B cell (primary cell): ENCODE measurements around the gene TMC7. TPM values are rescaled to one million over a fixed set of nuclear protein-coding genes. Genes with fewer than 3 reads are reported as not detected.

Experiments used
- ATAC-seq: fragments of 200-7000 bp; cut with Tn5 transposase; one replicate; pipeline ENCODE4 v1.10.0; 2021; ENCODE audit warnings: low read depth, mild to moderate bottlenecking, moderate number of reproducible peaks, moderate library complexity
- CTCF ChIA-PET: fragments of 350-600 bp; sonication (Branson Sonifier 250); formaldehyde crosslinking; loops from one replicate; lab custom pipeline; 2021; ENCODE audit warnings: antibody characterized with exemption, inconsistent platforms; lab: Charles Lee
- POLR2A ChIA-PET: fragments of 350-600 bp; sonication (Branson Sonifier 250); formaldehyde crosslinking; loops from one replicate; lab custom pipeline; 2021; ENCODE audit warnings: antibody characterized with exemption; lab: Charles Lee
- DNase-seq: peaks from one replicate; pipeline ENCODE4 v3.0.0; 2013
- H2AFZ ChIP-seq: 2 replicates; pipeline ENCODE4 v1.6.1; 2012; ENCODE audit warnings: mild to moderate bottlenecking, low read depth, low read length; ENCODE audit not compliant: insufficient read depth, poor library complexity, severe bottlenecking
- H3K27ac ChIP-seq, 2 donors: 1 replicate in 1 of 2; 2 replicates in 1 of 2; pipeline ENCODE4 v1.5.1; 2012 to 2013; ENCODE audit warnings: low read length in 2 of 2, mild to moderate bottlenecking in 2 of 2, moderate library complexity in 1 of 2
- H3K27me3 ChIP-seq, 4 experiments: fragments of 200-600 bp in 1 of 4; sonication (generic) in 1 of 4; replicated peaks in 1 of 4; 1 replicate in 2 of 4; 2 replicates in 2 of 4; pipeline versions ENCODE4 v1.6.1 to v1.7.0; 2013 to 2016; ENCODE audit warnings: low read length in 3 of 4, mild to moderate bottlenecking in 2 of 4, mixed read lengths in 1 of 4, moderate library complexity in 1 of 4; ENCODE audit not compliant: insufficient read depth in 4 of 4, control insufficient read depth in 3 of 4; ENCODE audit errors: control extremely low read depth in 1 of 4
- H3K36me3 ChIP-seq, 2 experiments: replicated peaks in 1 of 2; 1 replicate in 1 of 2; 2 replicates in 1 of 2; pipeline versions ENCODE4 v1.6.1 to v1.7.1; 2013; ENCODE audit warnings: low read length in 1 of 2; ENCODE audit not compliant: insufficient read depth in 2 of 2, control insufficient read depth in 1 of 2; ENCODE audit errors: control extremely low read depth in 1 of 2, extremely low read depth in 1 of 2
- H3K4me1 ChIP-seq, 2 donors: fragments of 200-600 bp in 1 of 2; sonication (generic) in 1 of 2; 1 replicate in 1 of 2; 2 replicates in 1 of 2; pipeline versions ENCODE4 v1.5.1 to v1.6.1; 2013 to 2017; ENCODE audit warnings: low read length in 2 of 2; ENCODE audit not compliant: control insufficient read depth in 2 of 2, insufficient read depth in 2 of 2
- H3K4me2 ChIP-seq: replicated peaks from 2 replicates; pipeline ENCODE3; 2012; ENCODE audit warnings: mild to moderate bottlenecking, low read depth, low read length; ENCODE audit not compliant: poor library complexity, severe bottlenecking
- H3K4me3 ChIP-seq, 5 experiments: fragments of 200-600 bp in 1 of 5; sonication (generic) in 1 of 5; 1 replicate in 3 of 5; 2 replicates in 2 of 5; pipeline versions ENCODE4 v1.5.1 to v1.7.0; 2011 to 2016; ENCODE audit warnings: low read length in 4 of 5, mild to moderate bottlenecking in 4 of 5, low read depth in 2 of 5, control low read depth in 1 of 5, moderate library complexity in 1 of 5; ENCODE audit not compliant: insufficient read depth in 1 of 5; ENCODE audit errors: control extremely low read depth in 1 of 5, extremely low read depth in 1 of 5
- H3K79me2 ChIP-seq: fragments of 200-600 bp; sonication (generic); one replicate; pipeline ENCODE4 v1.6.0; 2016; ENCODE audit warnings: low read length; ENCODE audit not compliant: control insufficient read depth, insufficient read depth
- H3K9ac ChIP-seq: fragments of 200-600 bp; sonication (generic); 2 replicates; pipeline ENCODE4 v1.6.1; 2017; ENCODE audit warnings: mild to moderate bottlenecking, low read length, moderate library complexity
- H3K9me3 ChIP-seq, 3 donors: one replicate each; pipeline versions ENCODE4 v1.6.1 to v1.7.1; 2013; ENCODE audit warnings: low read length in 2 of 3; ENCODE audit not compliant: control insufficient read depth in 2 of 3, insufficient read depth in 1 of 3; ENCODE audit errors: control extremely low read depth in 1 of 3
- H4K20me1 ChIP-seq: 2 replicates; pipeline ENCODE4 v1.6.0; 2012; ENCODE audit warnings: mild to moderate bottlenecking, low read length; ENCODE audit not compliant: insufficient read depth, control insufficient read depth, poor library complexity, severe bottlenecking
- H3K27ac Mint-ChIP-seq: one replicate; pipeline ENCODE4 v1.8.0; 2021; ENCODE audit warnings: mixed read lengths
- H3K27me3 Mint-ChIP-seq: one replicate; pipeline ENCODE4 v1.8.0; 2021; ENCODE audit warnings: mixed read lengths
- H3K4me1 Mint-ChIP-seq: one replicate; pipeline ENCODE4 v1.8.0; 2021; ENCODE audit warnings: mixed read lengths
- H3K4me3 Mint-ChIP-seq: one replicate; pipeline ENCODE4 v1.8.0; 2021; ENCODE audit warnings: mixed read lengths
- H3K9me3 Mint-ChIP-seq: one replicate; pipeline ENCODE4 v1.8.0; 2022; ENCODE audit warnings: mixed read lengths; ENCODE audit not compliant: insufficient read depth
- CTCF ChIP-seq: fragments of 200-600 bp; IDR thresholded peaks from one replicate; pipeline ENCODE4 v1.8.0; 2022; ENCODE audit warnings: antibody characterized with exemption, mild to moderate bottlenecking
- EZH2 ChIP-seq: IDR thresholded peaks from 2 replicates; pipeline ENCODE4 v1.6.1; 2012; ENCODE audit warnings: borderline replicate concordance, low read depth, mild to moderate bottlenecking, moderate library complexity, low read length; ENCODE audit not compliant: insufficient read depth, poor library complexity, severe bottlenecking
- WGBS: methylation state at CpG from one replicate; pipeline ENCODE4 v1.1.5; 2013; ENCODE audit warnings: missing lambda C conversion rate; ENCODE audit not compliant: insufficient coverage; 5-methylcytosine and 5-hydroxymethylcytosine counted together
- intact Hi-C: fragments of 100-400 bp; cut with micrococcal nuclease; formaldehyde crosslinking; loops from one replicate; pipeline ENCODE4 v1.10.0; 2022
- polyA plus RNA-seq: library from polyadenylated mRNA; depleted of rRNA; stranded (reverse); fragments of >200 nt; gene quantifications from 2 replicates; pipeline ENCODE4 v1.2.3, GENCODE V29; 2012
- total RNA-seq, 2 donors: library from RNA; stranded (reverse); fragments of 120-200 nt in 1 of 2; gene quantifications; 1 replicate in 1 of 2; 2 replicates in 1 of 2; pipeline versions ENCODE4 v1.2.3 to v1.2.4, GENCODE V29; 2013 to 2022

Gene TMC7
- total and polyA plus RNA-seq, 2 donors (not counting 1 experiment from before 2014, with no cell fraction given), result not detected

GRCh38 chr16:19104607-19105006, 120.9 kb downstream of the TMC7 start:
- Histone ChIP-seq H3K36me3 (no peaks in the 10 kb centered on the region), H3K4me1 (no peaks in the 10 kb centered on the region), H3K79me2 (no peaks in the 10 kb centered on the region), H3K4me3 (no peak overlapping the region), H3K27me3 (peaks cover 0 to 4% (median 0%) of the 10 kb centered on the region in 4 experiments), H3K27ac (no peak overlapping the region), H3K9me3 (peaks cover 0 to 5% (median 0%) of the 10 kb centered on the region in 3 donors), H3K9ac (no peak overlapping the region), H2AFZ (no peak overlapping the region), H3K4me2 (no peak overlapping the region), H4K20me1 (no peaks in the 10 kb centered on the region)
- intact Hi-C loops, result no loop called here
- Mint-ChIP-seq H3K4me3 (no peak overlapping the region), H3K27ac (no peak overlapping the region), H3K27me3 (no peaks in the 10 kb centered on the region), H3K9me3 (peaks cover 4% of the 10 kb centered on the region), H3K4me1 (peaks cover 10% of the 10 kb centered on the region)
- CTCF ChIA-PET, result interaction anchor here (1.2 kb wide), 1 partner anchor 18 kb away, joined by 3 read pairs; no protein-coding TSS in a partner anchor
- ATAC-seq, result no peak
- WGBS, result 93% methylated on average over 5 of the region's 5 CpGs
- POLR2A ChIA-PET, result no interaction called here
- DNase-seq, result no peak
- TF ChIP-seq EZH2 (no peak), CTCF (no peak)

- 92% methylated on average over 6 of the region's 6 CpGs for WGBS
Measured at GRCh38 chr16:19105131-19105530, 121.4 kb downstream of the TMC7 start.

More at GRCh38 chr16:19105131-19105530, 121.4 kb downstream of the TMC7 start:
- ChIA-PET POLR2A (no interaction called here), CTCF (interaction anchor here (1.2 kb wide), 1 partner anchor 19 kb away, joined by 3 read pairs; no protein-coding TSS in a partner anchor)
- Histone ChIP-seq H3K27me3 (peaks cover 0 to 2% (median 0%) of the 10 kb centered on the region in 4 experiments), H3K27ac (no peak overlapping the region), H3K9ac (no peak overlapping the region), H3K4me2 (no peak overlapping the region), H4K20me1 (no peaks in the 10 kb centered on the region), H2AFZ (no peak overlapping the region), H3K4me3 (no peak overlapping the region), H3K9me3 (peaks cover 0 to 3% (median 0%) of the 10 kb centered on the region in 3 donors), H3K79me2 (no peaks in the 10 kb centered on the region), H3K36me3 (no peaks in the 10 kb centered on the region), H3K4me1 (no peaks in the 10 kb centered on the region)
- H3K4me3 Mint-ChIP-seq, result no peak overlapping the region
- H3K27ac Mint-ChIP-seq, result no peak overlapping the region
- TF ChIP-seq EZH2 (no peak), CTCF (no peak)
- H3K4me1 Mint-ChIP-seq, result peaks cover 10% of the 10 kb centered on the region
- intact Hi-C loops, result no loop called here
- no peaks in the 10 kb centered on the region for H3K9me3 Mint-ChIP-seq
- DNase-seq (no peak), ATAC-seq (no peak)
- H3K27me3 Mint-ChIP-seq, result no peaks in the 10 kb centered on the region
